Activated CD8-positive, alpha-beta memory T cell treated with anti-CD3 and anti-CD28 coated beads for 1 hour (primary cell): Measurements from ENCODE around the gene PRKAG2.
"Not testable (repeated sequence)": the region's sequence is repeated elsewhere in the genome, so short reads cannot be mapped to it uniquely, and the experiment has no call there.

Experiments
- DNase-seq, 2 donors: peaks; one replicate each; pipeline ENCODE4 v3.0.0-alpha.2; 2020; ENCODE audit warnings: low read depth in 1 of 2; ENCODE audit errors: extremely low read depth in 1 of 2

Gene PRKAG2

DNA sequence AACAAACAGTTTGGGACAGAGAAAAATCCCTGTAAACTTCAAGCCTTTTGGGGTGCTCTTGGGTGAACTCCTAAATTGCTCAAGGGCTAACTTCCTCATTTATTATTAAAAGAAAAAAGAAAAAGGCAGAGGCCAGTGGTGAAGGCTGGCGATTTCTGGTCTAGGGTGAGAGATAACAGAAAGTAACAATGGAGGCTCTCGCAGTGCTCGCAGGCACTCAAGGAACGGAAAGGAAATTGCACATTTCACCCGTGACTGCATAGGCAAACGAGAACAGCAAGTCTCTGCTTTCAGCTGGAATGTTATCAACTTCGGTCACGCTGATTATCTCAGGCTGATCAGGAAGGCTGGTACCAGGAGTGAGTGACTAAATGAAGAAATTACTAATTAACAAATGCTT lies 70.7 kb downstream of the PRKAG2 start:
- no peak for DNase-seq

DNA sequence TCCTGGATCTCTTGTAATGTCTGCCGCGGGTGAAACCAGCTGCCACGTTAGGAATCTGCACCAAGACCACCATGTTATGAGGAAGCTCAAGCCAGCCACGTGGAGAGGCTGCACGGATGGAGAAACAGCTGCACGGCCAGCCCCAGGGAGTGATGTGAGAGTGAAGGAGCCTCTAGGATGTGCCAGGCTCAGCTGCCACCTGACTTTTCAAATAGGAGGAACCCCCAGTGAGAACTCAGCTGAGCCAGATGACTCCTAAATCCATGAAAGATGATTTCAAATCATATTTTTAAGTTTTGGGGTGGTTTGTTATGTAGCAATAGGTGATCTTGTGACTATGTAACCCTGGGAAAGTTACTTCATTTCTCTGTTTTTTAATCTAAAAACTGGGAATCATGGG lies 71.7 kb downstream of the PRKAG2 start:
- DNase-seq, result no peak

DNA sequence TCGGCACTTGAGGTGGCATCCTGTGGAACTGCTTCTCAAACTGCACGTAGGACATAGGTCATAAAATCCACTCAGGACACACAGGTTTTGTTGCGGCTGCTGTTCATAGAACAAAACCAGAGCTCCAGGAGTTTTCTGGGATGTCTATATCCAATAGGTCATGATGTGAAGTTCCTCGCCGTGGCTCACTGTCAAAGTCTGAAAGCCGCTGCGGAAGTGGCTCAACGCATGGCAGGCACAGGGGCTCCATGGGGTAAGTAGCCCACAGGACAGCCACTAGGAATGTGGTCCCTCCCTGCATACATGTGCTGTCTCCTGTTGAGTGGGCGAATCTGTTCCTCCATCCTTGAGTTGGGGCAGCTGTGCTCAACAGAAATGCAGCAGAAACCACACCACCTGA lies 72.2 kb downstream of the PRKAG2 start:
- DNase-seq, result no peak

DNA sequence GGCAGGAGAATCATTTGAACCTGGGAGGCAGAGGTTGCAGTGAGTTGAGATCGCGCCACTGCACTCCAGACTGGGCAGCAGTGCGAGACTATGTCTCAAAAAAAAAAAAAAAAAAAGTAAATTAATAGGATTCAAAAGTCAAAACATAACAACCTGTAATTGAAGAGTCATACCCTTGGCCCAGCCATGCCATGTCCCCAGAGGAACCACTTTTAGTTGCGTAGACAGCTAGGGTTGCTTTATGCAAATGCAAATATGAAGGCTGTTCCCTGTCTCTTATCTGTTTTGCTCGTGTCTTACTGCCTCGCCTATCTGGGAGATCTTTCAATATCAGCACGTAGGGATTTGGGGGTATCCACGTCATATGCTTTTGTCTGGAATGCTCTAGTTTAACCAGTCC lies 73.1 kb downstream of the PRKAG2 start:
- no peak for DNase-seq

DNA sequence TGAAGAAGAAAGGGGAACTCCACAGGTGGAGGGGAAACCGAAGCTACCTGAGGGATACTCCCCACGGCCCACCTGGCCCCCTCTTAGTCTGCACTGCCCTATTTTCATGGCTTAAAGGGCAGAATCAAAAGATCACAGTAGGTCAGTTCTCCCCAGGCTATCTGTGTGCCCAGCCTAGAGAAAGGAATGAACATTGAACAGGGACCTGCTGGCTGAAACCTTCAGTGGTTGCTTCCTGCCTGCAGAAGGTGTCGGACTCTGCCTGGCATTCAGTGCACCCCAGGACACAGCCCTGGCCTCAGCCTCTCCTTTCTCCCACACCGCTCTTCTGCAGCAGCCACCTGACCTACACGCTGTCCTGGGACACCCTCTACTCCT lies 74.5 kb downstream of the PRKAG2 start:
- no peak for DNase-seq

DNA sequence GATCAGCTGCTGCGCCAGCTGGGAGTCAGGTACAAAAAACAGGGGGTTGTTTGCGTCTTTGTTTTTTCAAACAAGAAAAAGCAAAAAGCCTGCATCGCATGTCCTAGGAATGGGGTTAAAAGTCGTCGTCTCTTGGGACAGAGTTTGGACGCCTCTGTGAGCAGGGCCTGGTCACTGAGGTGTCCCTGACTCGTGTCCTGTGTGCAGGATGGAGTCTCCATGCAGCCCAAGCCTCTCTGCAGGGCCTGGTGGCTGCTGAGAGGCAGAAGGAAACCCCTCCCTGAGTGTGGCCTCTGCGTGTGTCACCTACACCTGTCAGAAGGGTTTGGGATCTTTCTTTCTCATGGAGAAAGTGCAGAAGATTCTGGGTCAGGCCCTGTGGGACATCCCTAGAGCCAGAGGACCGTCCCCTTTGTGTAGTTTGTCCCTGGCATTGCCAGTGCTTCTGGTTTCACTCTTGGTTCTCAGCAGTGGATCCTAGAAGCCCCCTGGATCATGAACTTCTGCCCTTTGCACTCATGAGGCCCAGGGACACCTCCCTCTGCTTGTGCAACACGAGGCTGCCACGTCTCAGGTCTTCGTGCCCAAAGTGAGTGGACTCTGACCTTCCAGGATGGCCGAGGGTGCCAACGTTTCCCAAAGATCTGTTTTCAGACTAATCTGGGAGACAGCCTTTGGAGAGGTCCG lies 75.0 kb downstream of the PRKAG2 start:
- no peak for DNase-seq

DNA sequence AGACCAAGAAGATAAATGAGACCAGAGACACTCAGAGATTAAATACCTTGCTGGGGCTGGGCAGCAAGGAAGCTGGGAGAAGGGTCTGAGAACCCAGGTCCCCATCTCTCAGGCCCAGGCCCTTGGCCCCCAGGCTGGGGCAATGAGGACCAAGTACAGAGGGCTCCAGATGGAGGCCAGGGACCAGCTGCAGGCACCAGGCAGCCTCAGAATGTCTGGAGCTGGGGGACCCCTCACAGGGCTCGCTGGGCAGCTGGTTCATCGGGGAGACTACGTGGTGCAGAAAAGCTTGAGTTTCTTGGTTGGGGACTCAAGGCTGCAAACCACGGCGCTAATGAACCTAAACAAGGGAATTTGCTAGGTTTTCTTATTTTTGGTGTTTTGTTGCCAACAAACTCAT lies 75.6 kb downstream of the PRKAG2 start:
- DNase-seq, result no peak

DNA sequence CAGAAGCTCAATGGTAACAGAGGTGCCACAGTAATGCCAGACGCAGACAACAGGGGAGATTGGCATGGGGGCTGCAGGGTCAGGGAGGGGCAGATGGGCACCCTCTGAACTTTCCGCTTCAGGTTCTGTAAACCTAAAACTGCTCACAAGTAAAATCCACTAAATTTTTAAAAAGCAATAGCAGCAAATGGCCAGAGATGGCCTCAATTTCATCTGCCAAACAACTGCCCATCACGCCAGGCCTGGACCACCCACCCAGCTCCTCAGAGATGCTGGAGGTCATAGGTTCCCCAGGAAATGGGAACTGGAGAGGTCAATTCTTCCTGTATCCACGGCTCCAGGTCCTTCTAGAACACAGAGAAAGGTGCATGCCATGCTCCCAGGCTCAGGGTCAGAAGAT lies 76.1 kb downstream of the PRKAG2 start:
- no peak for DNase-seq

DNA sequence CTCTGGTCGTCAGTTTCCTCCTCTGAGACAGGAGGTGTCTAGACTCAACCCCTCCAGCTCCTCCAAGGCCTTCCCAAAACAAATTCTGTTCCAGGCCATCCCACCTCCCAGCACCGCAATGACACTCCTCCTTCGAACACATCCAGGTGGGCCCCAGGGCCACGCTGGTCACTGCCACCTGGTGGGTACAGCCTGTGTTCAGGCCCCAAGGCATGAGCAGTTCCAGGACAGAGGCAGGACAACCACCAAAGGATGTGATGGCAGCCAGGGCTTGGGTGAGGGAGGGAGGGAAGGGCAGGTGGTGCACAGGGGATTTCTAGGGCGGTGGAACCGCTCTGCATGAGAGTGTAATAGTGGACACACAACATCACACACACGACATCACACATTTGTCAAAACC lies 76.5 kb downstream of the PRKAG2 start:
- DNase-seq, result no peak

DNA sequence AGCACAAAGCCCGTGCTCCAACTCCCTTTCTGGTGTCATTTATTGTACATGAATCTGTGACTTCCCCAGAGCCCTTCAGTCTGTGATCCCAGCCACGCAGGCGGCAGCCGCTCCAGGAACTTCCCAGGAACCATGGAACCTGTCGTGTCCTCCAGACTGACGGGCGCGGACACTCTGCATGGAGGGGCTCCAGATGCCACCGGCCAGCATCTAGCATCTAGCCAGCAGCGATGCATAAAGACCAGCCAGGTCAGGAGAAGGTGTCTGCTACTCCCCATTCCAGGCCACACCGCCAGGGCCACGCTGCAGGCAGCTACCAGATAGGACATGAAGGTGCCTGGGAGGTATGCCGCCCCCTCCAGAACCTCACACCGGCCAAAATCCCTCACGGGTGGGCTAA lies 77.4 kb downstream of the PRKAG2 start:
- no peak for DNase-seq

DNA sequence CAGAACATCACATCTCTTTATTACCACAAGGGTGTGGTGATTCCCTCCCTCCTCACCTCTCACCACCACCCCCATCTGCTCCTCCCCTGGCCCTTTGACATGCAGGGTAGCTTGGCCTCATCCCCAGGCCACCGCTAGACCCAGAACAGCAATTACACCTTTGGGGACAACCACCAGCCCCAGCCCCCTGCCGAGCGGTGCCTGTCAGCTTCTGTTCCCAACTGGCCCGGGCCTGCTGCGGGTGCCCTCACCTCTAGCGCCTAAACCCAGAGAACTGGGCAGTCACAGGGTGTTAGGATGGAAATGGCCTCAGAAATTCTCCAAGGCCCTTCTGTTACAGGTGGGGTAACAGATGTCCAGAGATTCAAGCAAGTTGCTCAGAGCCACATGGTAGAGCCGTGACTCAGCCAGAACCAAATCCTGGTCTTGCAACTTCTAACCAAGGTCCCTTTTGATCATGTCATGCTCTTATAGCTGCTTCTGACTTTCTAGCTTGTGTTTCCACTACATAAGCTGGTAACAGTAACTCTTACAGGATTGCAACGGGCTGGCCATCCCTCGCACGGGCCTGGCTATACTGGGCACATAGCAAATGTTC lies 78.0 kb downstream of the PRKAG2 start:
- DNase-seq, result no peak

DNA sequence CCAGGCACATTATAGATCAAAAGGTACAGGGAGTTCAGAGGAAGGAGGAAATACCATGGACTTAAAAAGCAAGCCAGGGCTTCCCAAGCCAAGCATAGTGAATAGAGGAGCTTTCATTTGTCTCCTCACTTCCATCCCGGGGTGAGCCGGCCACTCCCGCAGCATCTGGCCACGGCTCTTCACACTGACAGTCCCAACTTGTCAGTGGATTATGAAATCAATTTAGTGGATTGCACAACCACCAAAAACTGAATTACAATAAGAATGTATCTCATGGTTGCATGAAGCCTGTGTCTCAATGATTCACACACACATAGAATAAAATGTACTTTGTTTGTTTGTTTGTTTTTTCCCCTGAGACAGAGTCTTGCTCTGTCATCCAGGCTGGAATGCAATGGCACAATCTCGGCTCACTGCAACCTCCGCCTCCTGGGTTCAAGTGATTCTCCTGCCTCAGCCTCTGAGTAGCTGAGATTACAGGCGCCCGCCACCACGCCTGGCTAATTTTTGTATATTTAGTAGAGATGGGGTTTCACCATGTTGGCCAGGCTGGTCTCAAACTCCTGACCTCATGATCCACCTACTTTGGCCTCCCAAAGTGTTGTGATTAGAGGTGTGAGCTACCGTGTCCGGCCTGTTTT lies 79.1 kb downstream of the PRKAG2 start:
- not testable (repeated sequence) for DNase-seq

DNA sequence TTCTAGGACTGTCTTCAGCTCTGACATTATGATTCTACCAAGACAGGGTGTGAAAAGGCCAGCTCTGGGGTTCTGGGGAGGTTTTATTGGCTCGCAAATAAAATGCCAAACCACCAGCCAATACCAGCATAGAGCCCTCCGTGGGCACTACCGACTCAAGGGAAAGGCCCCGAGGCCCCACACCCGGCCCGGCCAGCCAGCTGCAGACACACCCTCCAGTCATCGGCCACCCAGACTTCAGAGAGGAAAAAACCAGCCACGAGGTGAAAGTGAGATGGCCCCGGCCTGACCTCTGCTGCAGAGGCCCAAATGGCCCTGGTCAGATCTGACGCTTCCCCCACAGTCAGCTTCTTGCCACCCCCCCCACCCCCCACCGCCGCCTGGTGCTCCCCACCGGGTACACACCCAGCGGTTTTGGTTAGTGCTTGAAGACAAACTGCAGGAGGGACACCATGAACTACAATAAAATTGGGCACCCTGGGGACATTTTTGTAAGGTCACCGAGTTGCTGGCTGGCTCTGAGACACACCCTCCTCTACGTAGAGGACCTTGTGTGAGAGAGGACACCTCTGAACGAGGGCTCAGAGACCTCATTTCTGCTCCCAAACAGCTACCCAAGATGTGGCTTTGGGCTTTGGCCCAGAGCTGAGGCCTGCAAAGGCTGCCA lies 79.9 kb downstream of the PRKAG2 start:
- no peak for DNase-seq

DNA sequence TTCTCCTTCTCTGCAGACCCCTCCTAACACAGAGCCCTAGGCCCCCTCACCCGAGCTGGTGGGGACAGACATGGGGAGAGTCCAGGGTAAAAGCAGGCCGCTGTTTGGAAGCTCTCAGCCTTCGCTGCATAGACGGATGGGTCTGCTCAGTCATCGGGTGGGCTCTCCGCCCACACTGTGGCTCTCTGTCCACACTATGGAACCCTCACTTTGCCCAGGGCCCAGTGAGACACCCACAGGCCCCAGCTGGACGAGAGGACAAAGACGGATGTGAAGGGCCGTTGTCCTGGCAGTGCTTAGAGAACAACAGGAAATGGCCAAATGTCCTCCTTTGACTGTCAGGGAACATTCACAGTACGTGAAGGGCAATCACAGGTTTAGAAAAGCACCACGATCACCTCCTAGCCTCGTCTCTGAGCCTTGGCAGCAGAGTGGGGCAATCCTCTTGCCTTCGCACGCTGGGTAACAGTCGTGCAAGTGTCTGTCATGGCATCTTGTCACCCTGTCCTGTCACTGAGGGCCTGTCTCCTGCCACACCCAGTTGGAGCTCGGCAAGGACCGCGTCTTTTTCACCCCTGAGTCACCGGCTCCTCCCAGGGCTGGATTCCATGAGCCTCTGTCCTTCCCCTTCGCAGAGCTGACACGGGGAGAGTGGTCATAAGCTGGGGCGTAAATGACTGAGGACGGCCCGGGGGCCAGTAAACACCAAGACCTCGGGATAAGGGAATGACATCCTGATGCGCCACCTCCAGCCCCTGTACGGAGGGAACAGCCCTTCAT lies 80.6 kb downstream of the PRKAG2 start:
- no peak for DNase-seq

DNA sequence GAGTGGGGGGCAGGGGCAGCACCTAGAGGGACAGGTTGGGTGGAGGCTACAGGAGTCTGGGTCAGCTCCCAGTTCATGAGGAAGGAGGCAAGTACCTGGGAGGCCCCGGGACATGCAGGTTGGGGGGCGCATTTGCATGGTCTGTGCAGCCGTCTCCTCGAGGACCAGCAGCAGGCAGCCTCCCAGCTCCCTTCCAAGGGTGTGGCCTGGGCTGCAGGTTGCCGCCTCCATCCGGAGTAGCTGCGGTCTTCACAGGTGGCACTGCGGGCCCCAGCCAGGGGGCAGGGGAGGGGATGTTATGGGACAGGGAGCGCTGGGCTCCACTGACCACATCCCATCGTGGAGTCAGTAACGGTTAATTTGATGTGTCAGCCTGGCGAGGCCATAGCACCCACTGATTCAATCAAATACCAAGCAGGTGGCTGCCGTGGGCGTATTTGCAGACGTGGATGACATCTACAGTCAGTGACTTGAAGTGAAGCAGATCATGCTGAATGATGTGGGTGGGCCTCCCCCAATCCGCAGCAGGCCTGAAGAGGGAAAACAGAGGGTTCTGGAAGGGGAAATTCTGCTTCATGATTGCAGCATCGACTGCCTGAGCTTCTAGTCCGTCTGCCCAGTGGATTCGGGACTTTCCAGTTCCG lies 81.6 kb downstream of the PRKAG2 start:
- DNase-seq, result no peak

DNA sequence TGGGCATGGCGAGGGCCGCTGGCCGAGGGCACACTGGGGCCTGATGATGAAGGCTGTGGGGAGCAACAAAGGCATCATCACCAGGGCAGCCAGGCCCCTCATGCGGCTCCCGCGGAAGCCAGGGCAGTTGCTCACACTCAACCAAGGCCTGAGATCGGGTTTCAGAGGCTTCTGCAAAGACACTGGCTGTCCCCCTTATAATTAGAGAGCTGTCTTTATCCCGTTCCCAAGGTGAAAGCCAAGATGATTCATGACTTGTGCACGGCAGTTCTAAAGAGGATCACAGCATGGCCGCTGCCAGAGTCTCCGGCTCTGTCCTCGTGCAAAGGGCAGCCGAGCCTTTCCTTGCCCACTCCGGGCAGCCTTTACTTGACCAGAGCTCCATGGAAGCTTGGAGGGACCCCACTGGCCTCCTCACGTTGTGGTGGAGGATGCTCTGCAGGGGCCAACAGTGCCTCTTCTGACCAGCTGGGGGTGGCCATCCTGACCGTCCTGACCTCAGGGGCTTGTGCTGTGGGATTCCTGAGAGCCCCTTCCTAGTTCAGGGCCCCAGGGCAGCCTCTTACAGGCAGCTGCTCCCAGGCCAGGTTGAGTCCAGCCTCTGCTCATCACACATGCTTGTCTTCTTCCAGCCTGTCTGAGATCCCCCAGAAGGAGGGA lies 82.3 kb downstream of the PRKAG2 start:
- no peak for DNase-seq

DNA sequence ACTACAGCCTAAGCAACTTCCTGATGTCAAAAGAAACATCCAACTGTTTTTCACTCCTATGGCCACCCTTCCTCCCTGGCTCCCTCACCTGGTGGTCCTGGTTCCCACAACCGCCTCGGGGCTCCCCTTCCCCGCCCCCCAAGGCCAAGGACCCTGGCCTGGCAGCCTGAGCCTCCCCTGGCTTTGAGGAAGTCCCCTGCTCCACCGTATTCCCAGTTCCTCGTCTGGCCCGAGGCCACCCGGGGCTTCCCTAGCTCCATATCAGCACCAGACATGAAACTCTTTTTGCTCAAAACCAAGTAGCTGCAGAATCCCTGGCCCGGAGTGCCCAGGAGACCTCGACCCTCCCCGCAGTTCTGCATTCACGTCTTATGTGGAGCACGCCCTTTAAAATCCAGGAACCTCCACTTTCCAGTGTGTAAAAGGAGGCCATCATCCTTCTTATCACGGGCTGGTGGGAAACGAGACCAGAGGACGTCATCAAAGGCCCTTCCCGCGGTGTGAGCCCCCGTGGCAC lies 82.9 kb downstream of the PRKAG2 start:
- no peak for DNase-seq

DNA sequence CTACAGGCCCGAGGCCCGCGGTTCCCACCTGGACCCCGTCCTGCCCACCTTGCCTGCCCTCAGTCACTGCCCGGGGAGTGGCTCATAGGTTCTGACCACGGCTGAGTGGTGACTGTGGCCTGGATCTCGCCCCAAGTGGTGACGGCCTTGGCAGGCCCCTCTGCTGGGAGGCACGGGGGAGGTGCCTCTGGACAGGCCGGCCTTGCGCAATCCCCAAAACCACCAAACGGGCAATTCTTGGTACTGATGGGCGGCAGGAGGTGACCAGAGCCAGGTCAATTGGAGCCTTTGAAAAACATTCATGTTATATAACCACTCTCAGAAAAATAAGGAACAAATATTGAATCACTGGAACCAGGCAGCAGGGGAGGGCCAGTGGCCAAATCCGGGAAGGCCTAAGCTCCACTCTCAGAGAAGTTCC lies 83.4 kb downstream of the PRKAG2 start:
- DNase-seq, result no peak

DNA sequence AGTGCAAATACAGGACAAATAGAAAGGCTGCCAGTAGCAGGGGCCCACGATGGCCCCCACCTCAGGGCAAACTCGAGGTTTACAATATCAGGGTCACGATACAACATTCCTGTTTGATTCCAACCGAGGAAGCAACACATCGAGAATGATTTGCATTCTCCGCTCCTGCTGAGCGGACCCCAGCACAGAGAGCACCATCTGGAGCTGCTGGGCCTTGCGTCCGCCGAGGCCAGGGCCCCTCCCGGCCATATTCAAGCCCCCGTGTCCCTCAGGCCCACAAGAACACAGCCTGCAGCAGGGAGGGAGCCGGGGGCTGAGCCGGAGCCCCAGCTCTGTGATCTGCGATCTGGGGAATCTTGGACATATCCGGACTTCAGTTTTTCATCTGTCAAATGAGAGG lies 84.3 kb downstream of the PRKAG2 start:
- no peak for DNase-seq

DNA sequence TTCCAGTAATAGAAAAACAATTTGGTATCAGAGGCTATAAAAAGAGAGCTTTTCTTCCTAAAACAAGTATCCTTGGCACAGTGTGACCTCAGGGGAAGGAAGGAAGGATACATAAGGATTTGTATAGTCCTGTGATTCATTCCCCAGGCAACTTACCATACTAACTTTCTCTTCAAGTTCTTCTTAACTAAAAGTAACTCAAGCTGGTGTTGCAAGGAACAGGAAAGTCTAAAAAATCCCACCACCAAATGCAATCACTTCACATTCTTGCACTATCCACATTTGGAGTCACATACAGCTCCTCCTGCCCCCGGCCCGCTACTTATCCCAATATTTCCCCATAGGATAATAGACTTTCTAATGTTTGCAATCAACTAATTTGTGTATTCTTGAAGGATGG lies 84.8 kb downstream of the PRKAG2 start:
- DNase-seq, result no peak
